ENCODE measurements around the gene CAMKV. TPM values are rescaled to one million over a fixed set of nuclear protein-coding genes. Genes with fewer than 3 reads are reported as not detected.

CAMKV gene
- total and polyA plus RNA-seq, 5 donors from 2014 or later = not detected

- peak within 1 kb of the TSS; percentile 96 to 99 (median 99) for H3K27ac Mint-ChIP-seq
- peaks cover 28% of the 10 kb centered on the region for H3K4me1 ChIP-seq (ENCODE audit: control insufficient read depth, insufficient read depth, low read length, poor library complexity, severe bottlenecking)
- no peaks in the 10 kb centered on the region for H3K27me3 ChIP-seq (ENCODE audit: control insufficient read depth, insufficient read depth, low read length)
- H3K36me3 Mint-ChIP-seq = peaks cover 18% of the 10 kb centered on the region
- peak within 1 kb of the TSS; percentile 96 to 99 (median 97) for H3K4me3 Mint-ChIP-seq
- H3K27me3 Mint-ChIP-seq = no peaks in the 10 kb centered on the region
- peak; percentile 76 to 80 for ATAC-seq (ENCODE audit: low read depth in 2 of 2)
- H3K4me3 ChIP-seq (ENCODE audit: low read depth, low read length) = peak within 1 kb of the TSS; percentile 87
- H3K36me3 ChIP-seq (ENCODE audit: control insufficient read depth, insufficient read depth, low read length) = peaks cover 23% of the 10 kb centered on the region
- no peaks in the 10 kb centered on the region for H3K9me3 Mint-ChIP-seq
- H3K27ac ChIP-seq (ENCODE audit: insufficient read depth, low read length, poor library complexity, severe bottlenecking) = peak within 1 kb of the TSS; percentile 78
- H3K9me3 ChIP-seq (ENCODE audit: control insufficient read depth in 2 of 2, low read length in 2 of 2) = no peaks in the 10 kb centered on the region
- peaks cover 3 to 44% (median 16%) of the 10 kb centered on the region in 4 donors for H3K4me1 Mint-ChIP-seq
- peak in 2 of 3 donors; percentile 54 to 74 for DNase-seq
Measured at GRCh38 chr3:49813497-49814174, 56.1 kb downstream of the CAMKV start, which contains the start of gene UBA7. Gene UBA7, minus strand, starts transcription at chr3:49813953. Its CDS starts 166 bp downstream, at chr3:49813787.

- peak in 1 of 2 donors; percentile 15 for ATAC-seq (ENCODE audit: low read depth in 2 of 2)
- peaks cover 18% of the 10 kb centered on the region for H3K36me3 Mint-ChIP-seq
- peaks cover 3 to 50% (median 16%) of the 10 kb centered on the region in 4 donors for H3K4me1 Mint-ChIP-seq
Measured at GRCh38 chr3:49812916-49813496, 56.7 kb downstream of the CAMKV start.

More at GRCh38 chr3:49812916-49813496, 56.7 kb downstream of the CAMKV start:
- Mint-ChIP-seq H3K9me3 (no peaks in the 10 kb centered on the region), H3K4me3 (peak overlapping the region; percentile 96 to 99 (median 97)), H3K27me3 (no peaks in the 10 kb centered on the region), H3K27ac (peak overlapping the region; percentile 96 to 99 (median 99))
- H3K27me3 ChIP-seq (ENCODE audit: control insufficient read depth, insufficient read depth, low read length) = no peaks in the 10 kb centered on the region
- H3K27ac ChIP-seq (ENCODE audit: insufficient read depth, low read length, poor library complexity, severe bottlenecking) = peak overlapping the region; percentile 78
- peaks cover 29% of the 10 kb centered on the region for H3K4me1 ChIP-seq (ENCODE audit: control insufficient read depth, insufficient read depth, low read length, poor library complexity, severe bottlenecking)
- peak overlapping the region; percentile 87 for H3K4me3 ChIP-seq (ENCODE audit: low read depth, low read length)
- no peaks in the 10 kb centered on the region for H3K9me3 ChIP-seq (ENCODE audit: control insufficient read depth in 2 of 2, low read length in 2 of 2)
- H3K36me3 ChIP-seq (ENCODE audit: control insufficient read depth, insufficient read depth, low read length) = peaks cover 23% of the 10 kb centered on the region
- peak in 1 of 3 donors; percentile 27 for DNase-seq

Other genes starting within 250 kb of the CAMKV start
- 87.7 TPM for gene APEH, start 195.6 kb downstream of the CAMKV start, total RNA-seq
- gene APEH, start 195.6 kb downstream of the CAMKV start, polyA plus RNA-seq = 100 to 1,000 TPM; 126 to 138 (median 135) TPM
- 4.1 TPM for gene MST1, start 180.4 kb downstream of the CAMKV start, total RNA-seq
- 1 to 10 TPM in 2 of 4 donors, under 1 TPM in 2; 0.76 to 1.6 (median 0.97) TPM for gene MST1, start 180.4 kb downstream of the CAMKV start, polyA plus RNA-seq
- 47.1 TPM for gene RNF123, start 180.3 kb downstream of the CAMKV start, total RNA-seq
- gene RNF123, start 180.3 kb downstream of the CAMKV start, polyA plus RNA-seq = 10 to 100 TPM in 3 of 4 donors, 1 to 10 TPM in 1; 9.8 to 16.6 (median 12.6) TPM
- gene AMIGO3, start 150.2 kb downstream of the CAMKV start, total RNA-seq = not detected
- 1 to 10 TPM in 3 of 4 donors, under 1 TPM in 1; 0.53 to 1.5 (median 1.1) TPM for gene AMIGO3, start 150.2 kb downstream of the CAMKV start, polyA plus RNA-seq
- 32.1 TPM for gene GMPPB, start 146.0 kb downstream of the CAMKV start, total RNA-seq
- gene GMPPB, start 146.0 kb downstream of the CAMKV start, polyA plus RNA-seq = 10 to 100 TPM; 14.7 to 29.7 (median 16.9) TPM
- gene IP6K1, start 83.4 kb downstream of the CAMKV start, total RNA-seq = 61.5 TPM
- 10 to 100 TPM; 31.6 to 39.6 (median 32.2) TPM for gene IP6K1, start 83.4 kb downstream of the CAMKV start, polyA plus RNA-seq
- 0.32 TPM for gene CDHR4, start 70.0 kb downstream of the CAMKV start, total RNA-seq
- gene CDHR4, start 70.0 kb downstream of the CAMKV start, polyA plus RNA-seq = not detected
- 1.2 TPM for gene INKA1, start 66.6 kb downstream of the CAMKV start, total RNA-seq
- 1 to 10 TPM in 1 of 4 donors, under 1 TPM in 3; 0.62 to 1.0 (median 0.82) TPM for gene INKA1, start 66.6 kb downstream of the CAMKV start, polyA plus RNA-seq
- gene UBA7, start 56.0 kb downstream of the CAMKV start, total RNA-seq = 201 TPM
- gene UBA7, start 56.0 kb downstream of the CAMKV start, polyA plus RNA-seq = 10 to 100 TPM; 30.6 to 41.8 (median 37.4) TPM
- gene TRAIP, start 13.3 kb downstream of the CAMKV start, total RNA-seq = 7.9 TPM
- 1 to 10 TPM in 3 of 4 donors, under 1 TPM in 1; 0.52 to 3.2 (median 1.7) TPM for gene TRAIP, start 13.3 kb downstream of the CAMKV start, polyA plus RNA-seq
- gene MST1R, start 34.0 kb upstream of the CAMKV start, total RNA-seq = 2.0 TPM
- under 1 TPM in 2 of 4 donors, not detected in 2; 0.25 to 0.31 TPM for gene MST1R, start 34.0 kb upstream of the CAMKV start, polyA plus RNA-seq
- gene MON1A, start 59.9 kb upstream of the CAMKV start, total RNA-seq = 4.7 TPM
- 10 to 100 TPM; 14.9 to 20.1 (median 19.2) TPM for gene MON1A, start 59.9 kb upstream of the CAMKV start, polyA plus RNA-seq
- gene RBM6, start 70.2 kb upstream of the CAMKV start, total RNA-seq = 142 TPM
- 10 to 100 TPM; 23.1 to 27.4 (median 24.7) TPM for gene RBM6, start 70.2 kb upstream of the CAMKV start, polyA plus RNA-seq
- 395 TPM for gene RBM5, start 219.0 kb upstream of the CAMKV start, total RNA-seq
- 10 to 100 TPM; 29.6 to 44.3 (median 37.7) TPM for gene RBM5, start 219.0 kb upstream of the CAMKV start, polyA plus RNA-seq